ENCODE results near the gene LRRC38. TPM values are rescaled to one million over a fixed set of nuclear protein-coding genes. Genes with fewer than 3 reads are reported as not detected.

Gene LRRC38
- total RNA-seq, 1 experiment from 2014 or later = not detected

DNA sequence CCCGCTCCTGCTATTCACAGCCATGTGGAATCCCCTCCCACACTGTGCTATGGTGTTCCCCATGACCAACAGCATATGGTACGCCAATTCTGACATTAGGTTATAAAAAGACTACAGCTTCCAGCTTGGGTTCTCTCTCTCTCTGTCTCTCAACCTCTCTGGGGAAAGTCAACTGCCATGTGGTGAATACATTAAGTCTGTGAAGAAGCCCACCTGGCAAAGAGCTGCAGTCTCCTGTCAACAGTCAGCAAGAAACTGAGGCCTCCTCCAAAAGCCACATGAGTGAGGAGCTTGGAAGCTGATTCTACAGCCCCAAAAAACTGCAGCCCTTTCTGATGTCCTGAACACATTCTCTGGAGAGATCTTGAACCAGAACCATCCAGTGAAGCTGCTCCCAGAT lies 25.0 kb upstream of the LRRC38 start:
- BruUV-seq (replicated peaks) = no TSS peak
- intact Hi-C loops (cut with micrococcal nuclease) = no loop called here
- DNase-seq (ENCODE audit: low read depth, low spot score) (no peak), ATAC-seq (no peak)
- no peak for TF ChIP-seq SIN3A (IDR thresholded peaks at IDR 0.05; ENCODE audit: low read depth)
- TF ChIP-seq RAD21 (IDR thresholded peaks at IDR 0.05; ENCODE audit: low read depth) = no peak
- no peak for TF ChIP-seq JUND (IDR thresholded peaks at IDR 0.05)
- no peak for TF ChIP-seq SP1 (IDR thresholded peaks at IDR 0.05; ENCODE audit: low read depth)
- no peak for TF ChIP-seq POLR2AphosphoS5 (IDR thresholded peaks at IDR 0.05; ENCODE audit: low read depth, low read length)
- no peak for TF ChIP-seq POLR2A (IDR thresholded peaks at IDR 0.05; ENCODE audit: borderline replicate concordance, extremely low read depth, insufficient read depth, insufficient read length)
- Histone ChIP-seq H3K9me2 (ENCODE audit: insufficient read depth) (no peaks in the 10 kb centered on the region), H3K4me3 (replicated peaks in 1 of 2; ENCODE audit: low read depth in 1 of 2, low read length in 2 of 2) (no peak overlapping the region), H3K79me2 (ENCODE audit: insufficient read depth, low read length) (no peaks in the 10 kb centered on the region), H3K4me1 (ENCODE audit: control insufficient read depth in 1 of 2, insufficient read depth in 2 of 2, low read length in 2 of 2) (peaks cover 0 to 4% of the 10 kb centered on the region in 2 experiments; a peak in 2 of 4 replicates), H2AFZ (ENCODE audit: low read depth, low read length, poor library complexity, severe bottlenecking) (no peak overlapping the region), H3K27ac (ENCODE audit: low read depth, low read length) (no peak overlapping the region), H3K36me3 (ENCODE audit: control insufficient read depth in 1 of 2, insufficient read depth in 2 of 2, low read length in 2 of 2) (no peaks in the 10 kb centered on the region), H3K9me3 (ENCODE audit: control insufficient read depth in 1 of 2, insufficient read depth in 1 of 2, low read depth in 1 of 2, low read length in 2 of 2) (no peaks in the 10 kb centered on the region), H3K4me2 (ENCODE audit: low read length) (no peak overlapping the region), H3K9ac (ENCODE audit: low read length) (no peak overlapping the region), H3K27me3 (ENCODE audit: insufficient read depth, low read length) (no peaks in the 10 kb centered on the region), H4K20me1 (ENCODE audit: insufficient read depth) (no peaks in the 10 kb centered on the region)
- ChIA-PET CTCF (interaction anchor here (0.7 kb wide), 1 partner anchor 44 kb away, joined by 3 read pairs; no protein-coding TSS in a partner anchor), RAD21 (ENCODE audit: low non-redundant PET in 1 of 2, low total read pairs in 2 of 2, uncharacterized antibody in 2 of 2, unreplicated experiment in 2 of 2) (no interaction called here), POLR2A (interaction anchor here (0.7 kb wide), 1 partner anchor 29 kb away, joined by 3 read pairs; no protein-coding TSS in a partner anchor)

GRCh38 chr1:13536571-13536970 lies 22.8 kb upstream of the LRRC38 start:
- no peak for ATAC-seq
- H4K20me1 ChIP-seq (ENCODE audit: insufficient read depth) = no peaks in the 10 kb centered on the region
- ChIA-PET CTCF (no interaction called here), POLR2A (no interaction called here), RAD21 (ENCODE audit: low non-redundant PET in 1 of 2, low total read pairs in 2 of 2, uncharacterized antibody in 2 of 2, unreplicated experiment in 2 of 2) (no interaction called here)
- H3K36me3 ChIP-seq (ENCODE audit: control insufficient read depth in 1 of 2, insufficient read depth in 2 of 2, low read length in 2 of 2) = no peaks in the 10 kb centered on the region
- no peaks in the 10 kb centered on the region for H3K27me3 ChIP-seq (ENCODE audit: insufficient read depth, low read length)
- intact Hi-C loops (cut with micrococcal nuclease) = no loop called here
- no peaks in the 10 kb centered on the region for H3K4me1 ChIP-seq (ENCODE audit: control insufficient read depth in 1 of 2, insufficient read depth in 2 of 2, low read length in 2 of 2)
- no peaks in the 10 kb centered on the region for H3K9me2 ChIP-seq (ENCODE audit: insufficient read depth)
- no peak for DNase-seq (ENCODE audit: low read depth, low spot score)
- no peak overlapping the region for H3K27ac ChIP-seq (ENCODE audit: low read depth, low read length)
- H3K9me3 ChIP-seq (ENCODE audit: control insufficient read depth in 1 of 2, insufficient read depth in 1 of 2, low read depth in 1 of 2, low read length in 2 of 2) = no peaks in the 10 kb centered on the region
- no peak overlapping the region for H3K9ac ChIP-seq (ENCODE audit: low read length)
- no peak overlapping the region for H2AFZ ChIP-seq (ENCODE audit: low read depth, low read length, poor library complexity, severe bottlenecking)
- H3K4me2 ChIP-seq (ENCODE audit: low read length) = no peak overlapping the region
- H3K79me2 ChIP-seq (ENCODE audit: insufficient read depth, low read length) = no peaks in the 10 kb centered on the region
- BruUV-seq (replicated peaks) = no TSS peak
- no peak overlapping the region for H3K4me3 ChIP-seq (replicated peaks in 1 of 2; ENCODE audit: low read depth in 1 of 2, low read length in 2 of 2)
- TF ChIP-seq FOSL1 (IDR thresholded peaks at IDR 0.05; ENCODE audit: low read depth) (no peak), MAX (IDR thresholded peaks at IDR 0.05) (no peak), ELF1 (IDR thresholded peaks at IDR 0.05; ENCODE audit: borderline replicate concordance, low read depth) (no peak), SRF (IDR thresholded peaks at IDR 0.05; ENCODE audit: low read depth) (no peak), SIN3A (IDR thresholded peaks at IDR 0.05; ENCODE audit: low read depth) (no peak), EZH2 (IDR thresholded peaks at IDR 0.05) (no peak), TCF7L2 (IDR thresholded peaks at IDR 0.05; ENCODE audit: borderline replicate concordance, extremely low read depth, insufficient read depth, insufficient read length) (no peak), ZFX (IDR thresholded peaks at IDR 0.05) (no peak), CEBPB (IDR thresholded peaks at IDR 0.05; ENCODE audit: low read depth) (no peak), POLR2AphosphoS5 (IDR thresholded peaks at IDR 0.05; ENCODE audit: low read depth, low read length) (no peak), EGR1 (IDR thresholded peaks at IDR 0.05; ENCODE audit: low read depth) (no peak), REST (IDR thresholded peaks at IDR 0.05; ENCODE audit: low read depth) (no peak), ATF3 (IDR thresholded peaks at IDR 0.05) (no peak)
- TF ChIP-seq, protein P1, sequence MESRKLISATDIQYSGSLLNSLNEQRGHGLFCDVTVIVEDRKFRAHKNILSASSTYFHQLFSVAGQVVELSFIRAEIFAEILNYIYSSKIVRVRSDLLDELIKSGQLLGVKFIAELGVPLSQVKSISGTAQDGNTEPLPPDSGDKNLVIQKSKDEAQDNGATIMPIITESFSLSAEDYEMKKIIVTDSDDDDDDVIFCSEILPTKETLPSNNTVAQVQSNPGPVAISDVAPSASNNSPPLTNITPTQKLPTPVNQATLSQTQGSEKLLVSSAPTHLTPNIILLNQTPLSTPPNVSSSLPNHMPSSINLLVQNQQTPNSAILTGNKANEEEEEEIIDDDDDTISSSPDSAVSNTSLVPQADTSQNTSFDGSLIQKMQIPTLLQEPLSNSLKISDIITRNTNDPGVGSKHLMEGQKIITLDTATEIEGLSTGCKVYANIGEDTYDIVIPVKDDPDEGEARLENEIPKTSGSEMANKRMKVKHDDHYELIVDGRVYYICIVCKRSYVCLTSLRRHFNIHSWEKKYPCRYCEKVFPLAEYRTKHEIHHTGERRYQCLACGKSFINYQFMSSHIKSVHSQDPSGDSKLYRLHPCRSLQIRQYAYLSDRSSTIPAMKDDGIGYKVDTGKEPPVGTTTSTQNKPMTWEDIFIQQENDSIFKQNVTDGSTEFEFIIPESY (IDR thresholded peaks at IDR 0.05; ENCODE audit: extremely low read depth, insufficient replicate concordance, low read length) = no peak
